Activated CD4-positive, alpha-beta T cell treated with anti-CD3 and anti-CD28 coated beads, Interleukin-2, amount 50 U/mL, for 1 hour (primary cell): ENCODE data around the gene CMSS1.
"Not testable (repeated sequence)": the region's sequence is repeated elsewhere in the genome, so short reads cannot be mapped to it uniquely, and the experiment has no call there.

Experiments used
- DNase-seq: peaks from one replicate; pipeline ENCODE4 v3.0.0-alpha.2; 2020

The CMSS1 gene

GRCh38 chr3:99823723-99824711 is 6.4 kb downstream of the CMSS1 start:
- no peak for DNase-seq

DNA sequence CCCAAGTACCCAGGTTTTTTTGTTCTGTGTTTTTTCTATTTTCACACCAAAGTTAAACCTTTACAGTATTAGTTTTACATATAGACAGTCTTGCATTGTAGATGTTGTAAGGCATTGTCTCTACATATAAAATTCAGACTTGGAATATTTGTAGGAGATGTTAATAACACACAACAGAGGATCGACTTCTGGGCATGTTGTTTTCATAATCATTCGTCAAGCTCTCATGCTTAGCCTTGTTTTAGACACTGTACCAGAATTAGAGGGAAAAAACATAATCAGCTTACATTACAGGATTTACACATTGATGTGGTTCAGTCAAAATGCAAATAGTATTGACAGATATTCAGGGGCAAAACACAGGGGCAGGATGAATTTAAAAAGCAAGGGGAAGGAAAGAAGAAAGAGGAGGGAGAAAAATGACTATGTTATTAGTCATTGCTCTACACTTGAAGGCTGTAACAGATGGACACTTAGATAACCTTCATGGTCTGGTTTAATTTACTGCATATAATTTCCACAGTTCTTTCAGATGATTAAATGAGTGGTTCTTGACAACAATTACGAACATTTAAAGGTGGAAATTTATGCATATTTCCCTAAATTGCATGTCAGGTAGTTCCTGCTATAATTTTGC is 7.5 kb downstream of the CMSS1 start:
- DNase-seq: no peak

DNA sequence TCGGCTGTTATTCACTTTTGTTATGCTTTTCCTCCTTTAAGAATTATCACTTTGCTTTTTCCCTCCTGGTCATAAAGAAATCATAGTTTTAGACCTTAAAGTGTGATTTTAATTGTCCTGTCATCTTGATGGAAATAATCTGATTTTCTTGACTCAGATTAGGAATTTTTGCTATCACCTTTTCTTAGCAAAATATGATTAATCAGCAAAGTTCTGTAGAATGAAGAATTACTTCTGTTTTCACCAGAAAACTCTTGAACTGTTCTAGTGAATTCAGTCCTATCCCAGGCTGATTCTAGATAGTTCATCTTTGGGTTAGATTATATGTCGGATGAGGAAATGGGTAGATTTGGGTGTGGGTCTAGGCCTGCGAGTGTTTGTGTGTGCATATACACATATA is 12.2 kb downstream of the CMSS1 start:
- no peak for DNase-seq

GRCh38 chr3:99833617-99834205 is 16.0 kb downstream of the CMSS1 start:
- no peak for DNase-seq

DNA sequence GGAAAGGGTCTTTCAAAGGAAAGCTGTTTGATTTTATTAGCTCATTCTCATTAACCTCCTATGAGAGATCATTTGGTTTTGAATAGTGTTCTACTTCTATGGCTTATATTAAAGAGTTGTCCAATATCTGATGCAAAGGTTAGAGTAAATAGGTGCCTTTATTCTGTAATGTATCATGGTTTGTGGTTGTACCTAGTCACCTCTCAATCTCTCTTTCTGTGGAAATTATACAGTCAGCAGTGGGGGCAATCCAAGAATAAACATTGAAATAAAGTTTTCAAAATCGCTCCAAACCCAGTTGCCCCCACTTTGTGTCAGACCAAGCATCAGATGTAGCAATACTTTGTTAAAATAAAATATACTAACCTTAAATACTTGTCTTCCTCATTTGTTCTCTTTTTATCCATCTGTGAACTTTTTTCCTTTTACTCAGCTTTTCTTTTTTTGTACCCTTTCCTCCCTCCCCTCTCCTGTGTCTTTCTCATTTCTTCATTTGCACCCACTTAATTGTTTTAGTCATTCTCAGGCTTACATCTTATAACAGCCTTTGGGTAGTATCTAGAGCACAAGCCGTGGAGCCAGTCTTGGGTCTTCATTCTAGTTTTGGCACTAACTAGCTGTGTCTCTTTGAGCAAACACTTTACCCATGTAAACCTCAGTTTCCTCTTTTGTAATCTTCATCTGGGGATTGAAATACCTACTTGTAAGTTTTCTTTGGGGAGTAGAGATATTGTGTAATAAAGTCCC is 16.7 kb downstream of the CMSS1 start:
- no peak for DNase-seq

DNA sequence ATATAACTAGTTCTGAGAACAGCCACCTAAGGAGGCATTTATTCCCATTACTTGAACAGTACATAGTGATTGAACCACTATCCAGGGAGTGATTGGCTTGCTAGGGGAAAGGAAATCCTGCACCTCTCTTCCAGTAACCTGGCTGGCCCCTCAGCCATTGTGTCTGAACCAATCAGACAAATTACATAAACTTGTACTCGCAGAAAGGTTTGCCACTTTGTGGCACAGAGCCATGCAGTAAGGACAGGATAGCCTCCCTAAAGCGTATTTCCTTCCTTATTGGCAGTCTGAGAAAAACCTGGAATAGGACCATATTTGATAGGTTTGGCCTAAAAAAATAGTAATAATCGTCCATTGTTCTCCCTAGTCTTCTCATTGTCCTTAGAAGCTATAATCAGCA is 19.0 kb downstream of the CMSS1 start:
- DNase-seq: no peak

- DNase-seq: no peak
Observed at GRCh38 chr3:99837715-99838114, 20.1 kb downstream of the CMSS1 start.

DNA sequence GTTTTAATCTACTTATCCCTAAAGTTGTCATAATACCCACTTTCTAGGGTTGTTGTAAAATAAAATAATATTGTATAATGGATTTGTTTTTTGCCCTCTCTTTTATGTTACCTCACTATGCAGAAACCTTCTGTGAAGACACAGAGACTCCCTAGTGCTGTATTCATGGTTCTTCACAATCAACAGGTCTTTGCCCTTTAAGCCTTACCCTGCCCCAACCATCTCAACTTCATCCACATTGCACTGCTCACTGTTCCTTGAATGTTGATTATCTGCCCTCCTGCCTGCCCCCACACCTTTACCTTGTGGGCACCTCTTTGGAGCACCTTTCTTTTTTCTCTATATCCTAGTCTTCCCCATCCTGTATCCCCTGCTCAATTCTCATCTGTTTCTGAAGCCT is 21.1 kb downstream of the CMSS1 start:
- no peak for DNase-seq

DNA sequence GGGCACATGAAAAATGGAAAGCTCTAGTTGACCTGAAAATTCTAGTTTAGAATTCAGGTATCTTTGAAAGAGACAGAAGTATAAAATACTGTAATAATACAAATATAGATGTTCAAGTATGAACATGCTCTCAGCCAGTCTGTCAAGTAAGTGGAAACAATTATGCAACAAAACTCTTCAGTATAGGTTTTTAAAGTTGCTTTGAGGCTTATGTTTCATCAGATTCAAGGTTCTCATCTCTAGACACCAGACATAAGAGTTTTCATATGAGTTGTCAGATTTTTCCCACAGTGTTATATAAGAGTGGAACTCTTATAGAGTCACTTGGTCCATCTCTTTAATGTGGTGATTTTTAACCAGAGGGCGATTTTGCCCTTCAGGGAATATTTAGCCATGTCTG is 22.0 kb downstream of the CMSS1 start:
- no peak for DNase-seq

DNA sequence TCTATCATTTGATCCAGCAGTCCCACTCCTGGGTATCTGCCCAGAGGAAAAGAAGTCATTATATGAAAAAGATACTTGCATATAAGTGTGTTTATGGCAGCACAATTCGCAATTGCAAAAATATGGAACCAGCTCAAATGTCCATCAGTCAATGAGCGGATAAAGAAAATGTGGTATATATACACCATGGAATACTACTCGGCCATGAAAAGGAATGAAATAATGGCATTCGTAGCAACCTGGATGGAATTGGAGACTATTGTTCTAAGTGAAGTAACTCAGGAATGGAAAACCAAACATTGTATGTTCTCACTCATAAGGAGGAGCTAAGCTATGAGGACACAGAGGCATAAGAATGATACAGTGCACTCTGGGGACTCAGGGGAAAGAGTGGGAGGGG is 24.3 kb downstream of the CMSS1 start:
- DNase-seq: not testable (repeated sequence)

DNA sequence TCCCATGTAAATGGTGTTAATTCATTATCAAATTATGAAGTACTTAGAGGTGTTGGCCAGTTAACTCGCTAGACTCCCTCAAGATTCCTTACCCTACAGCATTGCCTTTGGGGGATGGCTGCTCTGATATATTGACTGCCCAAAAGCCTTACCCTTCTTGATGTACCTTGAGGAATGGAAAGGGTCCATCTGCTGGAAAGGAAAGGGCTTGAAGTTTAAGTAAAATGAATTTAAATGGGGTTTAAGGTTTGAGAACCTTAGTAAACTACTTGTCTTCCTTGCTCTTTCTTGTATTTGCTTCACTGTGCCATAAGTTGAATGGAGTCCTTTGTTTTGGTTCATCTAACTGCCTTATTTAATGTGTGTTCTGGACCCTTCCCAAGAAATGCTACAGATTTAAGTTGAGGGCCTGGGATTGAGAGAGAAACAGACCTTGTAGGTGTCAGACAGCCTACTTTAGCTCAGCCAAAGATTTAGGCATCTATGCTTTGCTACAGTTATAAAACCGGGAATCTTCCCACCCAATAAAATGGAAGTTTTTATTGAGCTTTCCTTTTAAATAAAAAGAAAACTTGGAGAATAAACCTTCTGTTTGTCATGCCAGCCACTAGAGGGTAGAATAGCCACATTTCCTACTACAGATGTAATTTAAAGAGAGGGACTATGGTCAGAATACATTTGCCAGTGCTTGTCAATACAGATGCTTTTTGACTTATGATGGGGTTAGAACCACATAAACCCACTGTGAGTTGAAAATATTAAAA is 25.3 kb downstream of the CMSS1 start:
- no peak for DNase-seq

DNA sequence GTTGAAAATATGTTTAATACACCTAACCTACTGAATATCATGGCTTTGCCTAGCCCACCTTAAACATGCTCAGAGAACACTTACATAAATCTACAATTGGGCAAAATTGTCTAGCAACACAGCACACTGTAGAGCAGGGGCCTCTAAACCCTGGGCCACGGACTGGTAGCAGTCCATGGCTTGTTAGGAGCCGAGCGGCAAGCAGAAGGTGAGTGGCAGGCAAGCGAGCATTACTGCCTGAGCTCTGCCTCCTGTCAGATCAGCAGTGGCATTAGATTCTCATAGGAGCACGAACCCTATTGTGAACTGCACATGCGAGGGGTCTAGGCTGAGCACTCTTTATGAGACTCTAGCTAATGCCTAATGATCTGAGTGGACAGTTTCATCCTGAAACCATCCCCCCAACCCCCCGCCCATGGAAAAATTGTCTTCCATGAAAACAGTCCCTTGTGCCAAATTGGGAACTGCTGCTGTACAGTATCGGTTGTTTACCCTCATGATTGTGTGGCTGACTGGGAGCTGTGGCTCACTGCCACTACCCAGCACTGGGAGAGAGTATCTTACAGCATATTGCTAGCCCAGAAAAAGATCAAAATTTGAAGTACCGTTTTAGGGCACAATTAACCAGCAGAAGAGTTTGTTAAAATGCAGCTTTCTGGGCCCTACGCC is 26.1 kb downstream of the CMSS1 start:
- no peak for DNase-seq

GRCh38 chr3:99845331-99845730 is 27.7 kb downstream of the CMSS1 start:
- DNase-seq: no peak

DNA sequence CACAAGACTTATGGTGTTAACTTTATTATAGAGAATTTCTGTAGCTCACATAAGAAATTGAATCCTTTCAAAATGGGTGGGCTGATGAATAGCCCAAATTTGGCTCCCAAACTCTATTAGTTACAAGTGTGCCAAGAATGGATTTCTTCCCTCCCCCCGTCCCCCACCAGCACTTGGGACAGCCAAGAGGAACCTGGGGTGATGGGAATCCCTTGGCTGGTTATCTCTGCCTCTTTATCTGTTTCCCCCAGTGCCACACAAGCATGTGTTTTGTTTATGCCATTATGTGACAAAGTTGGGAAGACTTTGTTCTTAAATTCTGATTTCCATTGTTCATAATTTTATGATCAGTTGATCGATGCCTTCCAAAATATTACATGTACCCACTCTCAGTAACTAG is 28.3 kb downstream of the CMSS1 start:
- DNase-seq: no peak

GRCh38 chr3:99846477-99847160 is 29.0 kb downstream of the CMSS1 start:
- no peak for DNase-seq

DNA sequence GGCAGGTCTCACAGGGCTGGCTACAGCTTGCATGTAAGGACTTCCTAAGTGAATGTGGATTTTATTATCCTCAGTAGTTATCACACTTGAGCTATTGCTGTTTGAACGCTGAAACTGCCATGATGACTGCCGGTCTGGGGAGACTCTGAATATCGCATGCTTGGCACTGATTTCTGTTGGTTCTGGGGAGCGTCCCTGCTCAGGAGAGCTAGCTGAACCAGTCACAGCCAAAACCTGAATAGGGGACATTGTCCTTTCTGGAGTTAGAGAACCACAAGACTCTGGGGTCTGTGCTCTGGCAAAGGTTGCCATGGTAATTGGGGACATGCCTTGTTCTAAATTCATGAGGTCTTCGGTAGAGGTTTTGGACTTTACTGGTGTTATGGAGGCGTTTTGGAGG is 30.8 kb downstream of the CMSS1 start:
- no peak for DNase-seq

DNA sequence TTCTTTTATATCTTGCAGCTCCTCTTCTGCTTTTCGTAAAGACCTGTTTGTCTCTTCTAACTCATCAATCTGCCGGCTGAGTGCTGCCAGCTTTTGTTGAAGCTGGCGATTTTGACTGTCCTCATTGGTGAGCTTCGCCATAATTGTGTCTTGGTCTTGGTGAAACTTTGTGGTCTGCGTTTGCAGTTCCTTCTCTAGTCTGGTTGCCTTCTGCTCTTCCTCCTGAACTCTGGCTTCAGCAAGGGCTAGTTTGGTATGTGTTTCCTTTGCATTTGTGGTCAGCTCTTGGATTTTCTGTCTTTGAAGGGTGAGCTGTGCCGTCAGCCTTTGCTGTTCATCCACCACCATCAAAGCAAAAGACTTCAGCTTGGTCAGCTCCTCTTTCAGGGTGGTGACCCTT is 32.9 kb downstream of the CMSS1 start:
- DNase-seq: no peak

- no peak for DNase-seq
Observed at GRCh38 chr3:99851955-99852354, 34.3 kb downstream of the CMSS1 start.

- no peak for DNase-seq
Observed at GRCh38 chr3:99852851-99853250, 35.2 kb downstream of the CMSS1 start.

GRCh38 chr3:99854756-99855298 is 37.2 kb downstream of the CMSS1 start:
- DNase-seq: no peak

DNA sequence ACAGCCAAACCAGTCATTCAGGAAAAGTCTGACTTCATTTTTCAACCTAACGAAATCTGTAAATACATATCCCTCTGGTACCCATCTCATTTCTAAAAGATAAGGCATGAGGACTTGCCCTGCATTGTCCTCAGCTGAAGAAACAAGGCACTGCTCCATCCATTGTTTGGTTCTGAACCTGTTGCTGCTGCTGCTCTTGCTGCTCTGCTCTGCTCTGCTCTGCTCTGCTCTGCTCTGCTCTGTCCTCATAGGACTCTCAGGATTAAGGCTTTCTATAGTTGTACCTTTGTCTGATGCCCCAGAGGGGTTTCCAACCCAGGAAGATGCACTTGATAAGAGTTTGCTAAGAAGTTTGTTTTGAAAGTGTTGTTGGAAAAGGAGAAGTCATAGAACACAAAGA is 38.2 kb downstream of the CMSS1 start:
- DNase-seq: no peak
